SK-N-SH treated with all-trans-retinoic acid at 6 μM for 48 hours (cell line): ENCODE measurements around the gene NPAS3.

Experiments
- ATAC-seq: fragments of 200-7000 bp; cut with Tn5 transposase; 3 replicates; pipeline ENCODE4 v1.9.1; 2020; ENCODE audit warnings: mild to moderate bottlenecking, moderate library complexity
- ARNTL ChIP-seq: fragments of 450-650 bp; formaldehyde crosslinking; IDR thresholded peaks from 2 replicates; pipeline ENCODE4 v1.5.0; 2020; ENCODE audit warnings: low read depth, mild to moderate bottlenecking, moderate library complexity, borderline replicate concordance
- BACH2 ChIP-seq: fragments of 250-450 bp; sonication (Bioruptor Pico); IDR thresholded peaks from 2 replicates; pipeline ENCODE4 v1.9.0; 2021; ENCODE audit warnings: mild to moderate bottlenecking, borderline replicate concordance
- CREB5 ChIP-seq: fragments of 250-450 bp; sonication (Bioruptor Pico); IDR thresholded peaks from 2 replicates; pipeline ENCODE4 v1.5.1; 2020; ENCODE audit warnings: low read depth, mild to moderate bottlenecking, moderate library complexity
- CSDC2 ChIP-seq: fragments of 250-450 bp; sonication (Bioruptor Pico); IDR thresholded peaks from 2 replicates; pipeline ENCODE4 v1.5.0; 2020; ENCODE audit warnings: mild to moderate bottlenecking, moderate library complexity
- CSRNP3 ChIP-seq: fragments of 250-450 bp; sonication (Bioruptor Pico); IDR thresholded peaks from 2 replicates; pipeline ENCODE4 v1.5.1; 2021; ENCODE audit warnings: mild to moderate bottlenecking, moderate library complexity
- ESRRG ChIP-seq: fragments of 250-450 bp; sonication (Bioruptor Pico); IDR thresholded peaks from 2 replicates; pipeline ENCODE4 v1.6.1; 2021; ENCODE audit warnings: mild to moderate bottlenecking
- GLIS3 ChIP-seq: fragments of 250-450 bp; sonication (Bioruptor Pico); IDR thresholded peaks from 2 replicates; pipeline ENCODE4 v1.5.0; 2020; ENCODE audit warnings: mild to moderate bottlenecking, moderate library complexity
- ISL1 ChIP-seq: fragments of 250-450 bp; sonication (Bioruptor Pico); IDR thresholded peaks from 2 replicates; pipeline ENCODE4 v2.1.2; 2022; ENCODE audit warnings: mild to moderate bottlenecking, moderate library complexity
- OSR1 ChIP-seq: fragments of 250-450 bp; sonication (Bioruptor Pico); IDR thresholded peaks from 2 replicates; pipeline ENCODE4 v1.8.0; 2022; ENCODE audit warnings: moderate library complexity, mild to moderate bottlenecking, inconsistent platforms
- PATZ1 ChIP-seq: fragments of 250-450 bp; sonication (Bioruptor Pico); IDR thresholded peaks from 2 replicates; pipeline ENCODE4 v1.8.0; 2020; ENCODE audit warnings: mild to moderate bottlenecking, moderate library complexity, borderline replicate concordance
- POU6F1 ChIP-seq: fragments of 250-450 bp; sonication (Bioruptor Pico); IDR thresholded peaks from 2 replicates; pipeline ENCODE4 v1.8.0; 2021; ENCODE audit warnings: low read depth, mild to moderate bottlenecking, moderate library complexity, borderline replicate concordance
- PPARA ChIP-seq: fragments of 250-450 bp; sonication (Bioruptor Pico); IDR thresholded peaks from 2 replicates; pipeline ENCODE4 v1.5.0; 2020; ENCODE audit warnings: mild to moderate bottlenecking, borderline replicate concordance
- RARB ChIP-seq: fragments of 250-450 bp; sonication (Bioruptor Pico); IDR thresholded peaks from 2 replicates; pipeline ENCODE4 v1.8.0; 2021; ENCODE audit warnings: mild to moderate bottlenecking, moderate library complexity
- SNAI2 ChIP-seq: fragments of 250-450 bp; sonication (Bioruptor Pico); IDR thresholded peaks from 2 replicates; pipeline ENCODE4 v1.5.0; 2020; ENCODE audit warnings: mild to moderate bottlenecking, moderate library complexity
- TCF4 ChIP-seq: fragments of 250-450 bp; sonication (Bioruptor Pico); IDR thresholded peaks from 2 replicates; pipeline ENCODE4 v1.8.0; 2021; ENCODE audit warnings: mild to moderate bottlenecking, moderate library complexity, borderline replicate concordance
- TOX ChIP-seq: fragments of 250-450 bp; sonication (Bioruptor Pico); IDR thresholded peaks from 2 replicates; pipeline ENCODE4 v1.8.0; 2021; ENCODE audit warnings: mild to moderate bottlenecking, moderate library complexity, borderline replicate concordance
- TSHZ2 ChIP-seq: fragments of 250-450 bp; sonication (Bioruptor Pico); IDR thresholded peaks from 2 replicates; pipeline ENCODE4 v1.5.0; 2020; ENCODE audit warnings: mild to moderate bottlenecking, moderate library complexity
- ZC3H10 ChIP-seq: fragments of 250-450 bp; sonication (Bioruptor Pico); IDR thresholded peaks from 2 replicates; pipeline ENCODE4 v1.5.1; 2021; ENCODE audit warnings: mild to moderate bottlenecking, moderate library complexity
- ZFP3 ChIP-seq: fragments of 250-450 bp; sonication (Bioruptor Pico); IDR thresholded peaks from 2 replicates; pipeline ENCODE4 v1.5.0; 2020; ENCODE audit warnings: mild to moderate bottlenecking, moderate library complexity
- ZFP30 ChIP-seq: fragments of 450-650 bp; formaldehyde crosslinking; IDR thresholded peaks from 2 replicates; pipeline ENCODE4 v1.5.0; 2022; ENCODE audit warnings: mild to moderate bottlenecking, moderate library complexity
- ZNF565 ChIP-seq: fragments of 450-650 bp; formaldehyde crosslinking; conservative IDR thresholded peaks from 2 replicates; pipeline ENCODE4 v1.5.0; 2020; ENCODE audit warnings: low read depth, mild to moderate bottlenecking, moderate library complexity
- ZNF70 ChIP-seq: fragments of 450-650 bp; formaldehyde crosslinking; IDR thresholded peaks from 2 replicates; pipeline ENCODE4 v1.5.0; 2020; ENCODE audit warnings: mild to moderate bottlenecking, moderate library complexity
- ZNF8 ChIP-seq: fragments of 450-650 bp; formaldehyde crosslinking; IDR thresholded peaks from 2 replicates; pipeline ENCODE4 v1.5.0; 2020; ENCODE audit warnings: mild to moderate bottlenecking, moderate library complexity

Gene NPAS3

GRCh38 chr14:33548606-33549005 lies 609.9 kb downstream of the NPAS3 start:
- TF ChIP-seq BACH2 (CRISPR knock-in tag), result no peak
- no peak for TF ChIP-seq ZFP3
- TF ChIP-seq PATZ1 (CRISPR knock-in tag), result no peak
- TF ChIP-seq ARNTL (CRISPR knock-in tag), result no peak
- TF ChIP-seq PPARA (CRISPR knock-in tag), result no peak
- no peak for TF ChIP-seq ISL1 (CRISPR knock-in tag)
- TF ChIP-seq ZC3H10 (CRISPR knock-in tag), result no peak
- no peak for TF ChIP-seq POU6F1
- TF ChIP-seq TCF4, result no peak
- TF ChIP-seq CSRNP3 (CRISPR knock-in tag), result no peak
- no peak for TF ChIP-seq ZFP30 (CRISPR knock-in tag)
- TF ChIP-seq TOX (CRISPR knock-in tag), result no peak
- no peak for TF ChIP-seq RARB
- TF ChIP-seq CREB5 (CRISPR knock-in tag), result no peak
- TF ChIP-seq ZNF8, result no peak
- no peak for TF ChIP-seq TSHZ2 (CRISPR knock-in tag)
- TF ChIP-seq ZNF565 (CRISPR knock-in tag), result no peak
- no peak for ATAC-seq

GRCh38 chr14:33551963-33552362 lies 613.3 kb downstream of the NPAS3 start:
- no peak for TF ChIP-seq CSRNP3 (CRISPR knock-in tag)
- no peak for TF ChIP-seq TOX (CRISPR knock-in tag)
- TF ChIP-seq ZFP3, result no peak
- no peak for TF ChIP-seq PATZ1 (CRISPR knock-in tag)
- TF ChIP-seq GLIS3 (CRISPR knock-in tag), result no peak
- TF ChIP-seq ZC3H10 (CRISPR knock-in tag), result no peak
- TF ChIP-seq ZNF8, result no peak
- TF ChIP-seq CREB5 (CRISPR knock-in tag), result no peak
- TF ChIP-seq ZNF70, result no peak
- no peak for TF ChIP-seq OSR1 (CRISPR knock-in tag)
- no peak for TF ChIP-seq ZFP30 (CRISPR knock-in tag)
- no peak for TF ChIP-seq ZNF565 (CRISPR knock-in tag)
- no peak for TF ChIP-seq SNAI2
- TF ChIP-seq BACH2 (CRISPR knock-in tag), result no peak
- TF ChIP-seq ARNTL (CRISPR knock-in tag), result no peak
- no peak for TF ChIP-seq PPARA (CRISPR knock-in tag)
- TF ChIP-seq CSDC2, result no peak
- no peak for TF ChIP-seq ESRRG (CRISPR knock-in tag)
- TF ChIP-seq TCF4, result no peak
- TF ChIP-seq RARB, result no peak
- ATAC-seq, result no peak
